Calu3 (cell line): ENCODE measurements around the gene CD93. TPM values are rescaled to one million over a fixed set of nuclear protein-coding genes. Genes with fewer than 3 reads are reported as not detected.

Experiments
- BruUV-seq: library from RNA; stranded (reverse); fragments of 400-500 nt; replicated peaks from 2 replicates; lab custom pipeline; 2021; lab: Mats Ljungman, UMichigan
- CTCF ChIA-PET: fragments of 300-600 bp; sonication (Branson Sonifier 250); formaldehyde crosslinking; loops from one replicate; lab custom pipeline; 2022; ENCODE audit warnings: antibody characterized with exemption; lab: Charles Lee
- DNase-seq: peaks from one replicate; pipeline ENCODE4 v3.0.0; 2022
- H3K27ac Mint-ChIP-seq: one replicate; pipeline ENCODE4 v1.8.0; 2022; ENCODE audit warnings: mixed read lengths; ENCODE audit not compliant: unreplicated experiment
- H3K27me3 Mint-ChIP-seq: one replicate; pipeline ENCODE4 v1.8.0; 2022; ENCODE audit warnings: mixed read lengths; ENCODE audit not compliant: unreplicated experiment
- H3K36me3 Mint-ChIP-seq: one replicate; pipeline ENCODE4 v1.8.0; 2022; ENCODE audit warnings: mild to moderate bottlenecking, moderate library complexity, mixed read lengths; ENCODE audit not compliant: insufficient read depth, unreplicated experiment
- H3K4me1 Mint-ChIP-seq: one replicate; pipeline ENCODE4 v1.8.0; 2022; ENCODE audit warnings: mild to moderate bottlenecking, low read depth, mixed read lengths; ENCODE audit not compliant: unreplicated experiment
- H3K4me3 Mint-ChIP-seq: one replicate; pipeline ENCODE4 v1.8.0; 2022; ENCODE audit warnings: mild to moderate bottlenecking, low read depth, moderate library complexity, mixed read lengths; ENCODE audit not compliant: unreplicated experiment
- H3K9me3 Mint-ChIP-seq: one replicate; pipeline ENCODE4 v1.8.0; 2022; ENCODE audit warnings: low read depth, mixed read lengths; ENCODE audit not compliant: unreplicated experiment
- CTCF ChIP-seq: fragments of 200-600 bp; IDR thresholded peaks from one replicate; pipeline ENCODE4 v1.8.0; 2022; ENCODE audit warnings: antibody characterized with exemption; ENCODE audit not compliant: unreplicated experiment
- intact Hi-C: fragments of 100-400 bp; cut with micrococcal nuclease; formaldehyde crosslinking; loops from one replicate; pipeline ENCODE4 v1.10.0; 2022; ENCODE audit not compliant: unreplicated experiment
- total RNA-seq: library from RNA; stranded (reverse); gene quantifications from 2 replicates; pipeline ENCODE4 v1.2.3, GENCODE V29; 2022

Gene CD93
- total RNA-seq, 1 experiment from 2014 or later, result not detected

DNA sequence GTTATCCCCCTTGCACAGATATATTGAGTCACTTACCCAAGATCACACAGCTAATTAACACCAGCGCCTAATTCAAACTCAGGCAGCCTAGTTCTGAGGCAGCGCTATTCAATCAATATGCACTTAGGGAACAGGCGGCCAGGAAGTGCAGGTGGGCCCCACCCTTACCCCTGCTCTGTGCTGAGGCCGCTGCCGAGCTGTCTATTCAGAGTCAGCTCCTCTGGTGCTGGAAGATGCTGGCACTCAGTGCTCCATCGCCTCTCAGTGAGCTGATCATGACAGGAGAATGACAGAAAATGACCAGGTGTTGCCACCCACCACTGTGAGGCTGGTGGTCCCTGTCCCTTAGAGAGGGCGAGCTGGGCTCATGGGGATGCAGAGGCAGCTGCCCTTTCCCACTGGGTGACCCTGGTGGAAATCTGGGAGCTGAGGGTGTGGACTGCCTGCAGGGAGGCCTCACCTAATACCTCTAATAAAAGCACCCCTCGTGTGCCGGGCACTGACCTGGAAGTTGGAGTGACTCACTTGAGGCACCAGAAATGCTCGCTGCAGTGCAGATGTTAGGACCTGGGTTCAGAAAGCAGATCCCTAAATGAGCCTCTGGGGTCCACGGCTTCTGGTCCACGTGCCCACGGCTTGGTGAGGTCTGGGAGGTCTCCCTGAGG lies 42.5 kb upstream of the CD93 start:
- H3K4me1 Mint-ChIP-seq, result no peaks in the 10 kb centered on the region
- H3K4me3 Mint-ChIP-seq, result no peak overlapping the region
- TF ChIP-seq CTCF, result no peak
- CTCF ChIA-PET, result no interaction called here
- no peak overlapping the region for H3K27ac Mint-ChIP-seq
- H3K9me3 Mint-ChIP-seq, result no peaks in the 10 kb centered on the region
- BruUV-seq, result no TSS peak
- H3K36me3 Mint-ChIP-seq, result peaks cover 4% of the 10 kb centered on the region
- intact Hi-C loops, result no loop called here
- DNase-seq, result no peak
- no peaks in the 10 kb centered on the region for H3K27me3 Mint-ChIP-seq

DNA sequence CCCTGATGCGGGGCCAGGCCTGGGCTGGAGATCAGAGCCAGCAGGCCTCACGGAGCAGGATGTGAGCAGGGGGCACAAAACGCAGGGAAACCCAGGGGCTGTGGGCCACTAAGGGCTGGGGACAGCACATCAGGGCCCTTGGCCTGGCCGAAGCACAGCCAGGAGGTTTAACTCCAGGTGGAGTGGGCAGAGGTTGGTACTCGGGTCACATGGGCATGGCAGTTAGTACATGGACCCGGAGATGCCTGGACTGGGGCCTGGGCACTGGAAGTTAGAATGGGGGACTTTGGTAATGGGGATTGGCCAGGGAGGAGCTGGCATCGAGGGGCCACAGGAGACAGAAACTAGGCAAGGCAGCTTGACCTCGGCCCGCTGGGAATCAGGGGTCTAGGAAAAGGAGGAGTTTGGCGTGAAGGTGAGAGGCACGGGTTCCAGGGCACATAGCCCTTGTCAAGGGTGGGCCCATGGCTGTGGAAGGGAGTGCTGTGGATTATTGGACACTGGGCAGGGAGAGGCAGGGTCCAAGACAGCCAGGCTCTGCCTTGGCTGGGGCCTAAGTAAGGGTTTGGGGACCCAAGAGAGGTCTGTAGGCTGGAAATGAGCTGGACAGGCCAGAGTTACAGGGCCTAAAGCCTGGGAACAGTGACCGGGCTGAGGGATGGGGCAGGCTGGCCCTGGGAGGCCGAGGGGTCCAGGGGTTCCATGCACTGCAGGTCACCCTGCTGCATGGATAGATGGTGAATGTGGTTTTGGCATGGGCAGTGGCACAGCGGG lies 41.6 kb upstream of the CD93 start:
- no peak overlapping the region for H3K27ac Mint-ChIP-seq
- H3K27me3 Mint-ChIP-seq, result no peaks in the 10 kb centered on the region
- CTCF ChIA-PET, result no interaction called here
- intact Hi-C loops, result no loop called here
- no peaks in the 10 kb centered on the region for H3K4me1 Mint-ChIP-seq
- TF ChIP-seq CTCF, result no peak
- BruUV-seq, result no TSS peak
- no peak for DNase-seq
- H3K36me3 Mint-ChIP-seq, result peaks cover 4% of the 10 kb centered on the region
- H3K9me3 Mint-ChIP-seq, result no peaks in the 10 kb centered on the region
- H3K4me3 Mint-ChIP-seq, result no peak overlapping the region

DNA sequence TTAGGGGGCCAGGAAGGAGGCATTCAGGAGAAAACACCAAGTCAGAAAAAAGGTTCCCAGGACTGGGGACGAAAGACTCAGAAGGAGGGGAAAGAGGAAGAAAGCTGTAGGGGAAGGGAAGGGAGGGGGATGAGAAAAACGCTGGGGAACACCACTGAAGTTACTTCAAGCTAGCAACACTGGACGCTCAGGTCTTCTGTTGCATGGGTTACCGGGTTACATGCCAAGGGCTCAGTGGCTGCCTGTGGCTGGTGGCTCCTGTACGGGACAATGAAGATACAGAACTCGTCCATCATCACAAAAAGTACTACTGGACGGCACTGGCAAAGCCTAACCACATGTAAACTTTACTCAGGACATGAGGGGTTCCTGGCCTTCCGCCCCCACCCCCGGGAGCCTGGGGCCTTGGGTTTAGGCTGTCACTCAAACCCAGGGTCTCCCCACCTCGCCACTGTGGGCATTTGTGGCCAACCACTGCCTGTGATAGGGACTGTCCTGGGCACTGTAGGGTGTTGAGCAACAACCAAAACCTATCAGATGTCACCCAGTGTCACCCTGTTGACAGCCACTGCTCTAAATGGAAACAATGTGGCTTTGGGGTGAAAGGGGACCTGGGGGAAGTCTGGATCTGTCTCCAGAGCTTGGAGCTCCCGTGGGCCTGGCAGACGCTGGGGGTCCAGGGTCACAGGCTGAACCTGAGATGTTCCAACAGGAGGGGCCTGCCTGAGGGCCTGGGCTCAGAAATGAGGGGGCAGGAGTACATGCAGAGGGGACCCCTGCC lies 40.3 kb upstream of the CD93 start:
- H3K9me3 Mint-ChIP-seq, result no peaks in the 10 kb centered on the region
- no TSS peak for BruUV-seq
- H3K36me3 Mint-ChIP-seq, result peaks cover 4% of the 10 kb centered on the region
- H3K4me1 Mint-ChIP-seq, result no peaks in the 10 kb centered on the region
- CTCF ChIA-PET, result no interaction called here
- no peak overlapping the region for H3K4me3 Mint-ChIP-seq
- intact Hi-C loops, result no loop called here
- no peak for TF ChIP-seq CTCF
- H3K27ac Mint-ChIP-seq, result no peak overlapping the region
- no peaks in the 10 kb centered on the region for H3K27me3 Mint-ChIP-seq
- no peak for DNase-seq

- Mint-ChIP-seq H3K27ac (no peak overlapping the region), H3K4me3 (no peak overlapping the region), H3K27me3 (no peaks in the 10 kb centered on the region), H3K4me1 (no peaks in the 10 kb centered on the region), H3K36me3 (peaks cover 4% of the 10 kb centered on the region), H3K9me3 (no peaks in the 10 kb centered on the region)
- TF ChIP-seq CTCF, result no peak
- no peak for DNase-seq
- CTCF ChIA-PET, result no interaction called here
- intact Hi-C loops, result no loop called here
- BruUV-seq, result no TSS peak
Measured at GRCh38 chr20:23125625-23126191, 39.6 kb upstream of the CD93 start.
